Effector memory CD8-positive, alpha-beta T cell (primary cell): ENCODE measurements around the gene LRBA.

Source experiments
- ATAC-seq: fragments of 150-1000 bp; cut with Tn5 transposase; replicated peaks from 2 replicates; pipeline ENCODE4 v1.10.0; 2021; ENCODE audit warnings: mild to moderate bottlenecking, moderate library complexity
- DNase-seq, 3 experiments: peaks; one replicate each; pipeline ENCODE4 v3.0.0; 2021
- H3K27ac Mint-ChIP-seq, 2 donors: one replicate each; pipeline ENCODE4 v1.8.0; 2022; ENCODE audit warnings: mild to moderate bottlenecking in 2 of 2, mixed read lengths in 2 of 2, moderate library complexity in 2 of 2
- H3K27me3 Mint-ChIP-seq, 2 donors: one replicate each; pipeline ENCODE4 v1.8.0; 2022; ENCODE audit warnings: mixed read lengths in 2 of 2
- H3K36me3 Mint-ChIP-seq: one replicate; pipeline ENCODE4 v1.8.0; 2022; ENCODE audit warnings: mild to moderate bottlenecking, moderate library complexity, mixed read lengths; ENCODE audit not compliant: insufficient read depth
- H3K4me1 Mint-ChIP-seq, 2 donors: one replicate each; pipeline ENCODE4 v1.8.0; 2022; ENCODE audit warnings: low read depth in 2 of 2, mixed read lengths in 2 of 2
- H3K4me3 Mint-ChIP-seq, 2 donors: one replicate each; pipeline ENCODE4 v1.8.0; 2022; ENCODE audit warnings: mild to moderate bottlenecking in 2 of 2, mixed read lengths in 2 of 2, moderate library complexity in 2 of 2
- H3K9me3 Mint-ChIP-seq, 2 donors: one replicate each; pipeline ENCODE4 v1.8.0; 2022; ENCODE audit warnings: mixed read lengths in 2 of 2

Gene LRBA

DNA sequence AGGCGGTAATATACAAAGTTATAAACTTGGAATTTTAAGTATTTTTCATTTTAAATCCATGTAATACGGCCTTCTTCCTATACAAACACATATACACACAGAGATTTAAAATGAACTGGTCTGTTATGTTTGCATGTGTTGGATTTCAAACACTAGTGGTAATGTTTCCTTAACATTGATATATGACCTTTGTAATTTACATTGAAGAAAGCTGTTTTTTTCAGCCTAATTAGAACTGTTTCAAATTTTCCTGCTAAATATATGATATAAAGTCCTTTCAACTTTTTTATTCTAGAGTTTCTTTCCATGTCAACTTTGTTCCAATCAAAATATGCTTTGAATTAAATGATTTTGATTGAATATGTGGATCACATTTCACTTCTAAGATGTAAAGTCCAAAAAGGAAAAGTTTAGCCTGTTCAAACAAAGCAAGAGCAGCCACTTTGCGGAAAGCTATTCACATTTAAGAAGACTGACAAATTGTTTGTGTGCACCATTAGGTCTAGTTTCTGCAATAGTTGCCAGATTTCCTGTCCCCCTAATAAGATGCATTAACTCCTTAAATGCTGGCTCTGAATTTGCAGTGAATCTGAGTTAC lies 659.1 kb downstream of the LRBA start:
- ATAC-seq (no peak), DNase-seq (no peak)
- Mint-ChIP-seq H3K9me3 (no peaks in the 10 kb centered on the region), H3K27ac (no peak overlapping the region), H3K36me3 (no peaks in the 10 kb centered on the region), H3K4me3 (no peak overlapping the region), H3K27me3 (no peaks in the 10 kb centered on the region), H3K4me1 (peaks cover 2 to 4% of the 10 kb centered on the region in 2 donors)

DNA sequence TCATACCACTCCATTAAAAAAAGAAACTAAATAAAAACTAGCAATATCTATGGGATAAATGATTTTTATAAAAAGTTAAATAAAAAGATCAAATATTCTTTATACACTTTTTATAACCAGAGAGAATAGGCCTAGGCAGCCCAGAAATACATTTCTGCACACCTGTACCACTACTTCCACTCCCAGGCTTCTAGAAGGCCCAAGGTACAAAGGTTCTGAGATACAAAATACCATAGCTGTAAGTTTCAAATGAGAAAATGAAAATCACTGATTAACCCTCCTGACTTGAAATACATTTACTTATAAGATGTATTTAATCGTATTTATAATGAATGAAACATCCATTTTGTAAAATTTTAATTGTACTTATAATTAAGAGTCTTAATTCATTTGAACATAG lies 659.7 kb downstream of the LRBA start:
- Mint-ChIP-seq H3K36me3 (no peaks in the 10 kb centered on the region), H3K27ac (no peak overlapping the region), H3K27me3 (no peaks in the 10 kb centered on the region), H3K9me3 (no peaks in the 10 kb centered on the region), H3K4me1 (peaks cover 2 to 4% of the 10 kb centered on the region in 2 donors), H3K4me3 (no peak overlapping the region)
- ATAC-seq (no peak), DNase-seq (no peak)

DNA sequence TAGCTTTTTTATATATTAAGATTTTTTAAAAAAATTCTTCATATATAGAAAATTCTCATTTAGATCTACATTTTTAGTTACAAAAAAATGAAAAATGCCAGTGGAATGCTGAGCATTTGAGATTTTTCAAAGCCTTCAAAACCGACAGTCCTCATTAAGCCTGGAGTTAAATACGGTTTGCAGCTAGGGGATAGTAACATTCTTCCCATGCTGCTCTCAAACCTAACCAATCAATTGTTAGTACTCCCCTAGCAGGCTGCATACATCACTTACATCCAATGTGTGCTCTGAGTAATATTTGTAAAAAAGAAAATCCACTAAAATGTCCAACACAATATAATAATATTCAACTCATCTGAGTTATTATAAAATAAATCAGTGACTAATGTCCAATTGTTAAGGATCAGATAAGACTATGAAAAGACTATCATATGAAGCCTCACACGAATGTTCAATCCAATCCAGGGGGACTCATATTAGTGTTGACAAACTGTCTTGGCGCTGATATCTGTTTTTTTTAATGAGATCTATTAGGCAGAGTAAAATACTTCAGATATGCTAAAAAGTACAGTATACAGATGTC lies 660.8 kb downstream of the LRBA start:
- Mint-ChIP-seq H3K4me1 (peaks cover 2 to 3% of the 10 kb centered on the region in 2 donors), H3K27me3 (no peaks in the 10 kb centered on the region), H3K27ac (no peak overlapping the region), H3K9me3 (no peaks in the 10 kb centered on the region), H3K4me3 (no peak overlapping the region), H3K36me3 (peaks cover 3% of the 10 kb centered on the region)
- DNase-seq (no peak), ATAC-seq (no peak)

DNA sequence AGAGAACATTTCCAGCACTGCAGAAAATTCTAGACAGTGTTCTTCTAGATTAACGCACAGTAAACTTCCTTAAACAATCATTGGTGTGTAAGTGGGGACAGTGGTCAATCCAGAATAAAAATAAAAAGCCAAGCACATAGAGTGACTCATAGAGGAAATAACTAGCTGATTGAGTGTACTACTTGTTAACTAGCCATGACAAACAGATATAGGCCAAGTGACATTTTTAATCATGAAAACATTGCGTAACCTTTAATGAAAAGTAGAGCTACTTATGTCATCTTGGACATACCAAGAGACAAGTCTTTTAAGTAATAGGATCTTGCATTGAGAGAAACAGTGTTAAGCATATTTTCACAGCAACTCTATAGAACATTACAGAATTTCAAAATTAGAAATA lies 667.0 kb downstream of the LRBA start:
- Mint-ChIP-seq H3K4me3 (no peak overlapping the region), H3K4me1 (peaks cover 0 to 4% of the 10 kb centered on the region in 2 donors), H3K27me3 (no peaks in the 10 kb centered on the region), H3K9me3 (no peaks in the 10 kb centered on the region), H3K27ac (no peak overlapping the region), H3K36me3 (peaks cover 9% of the 10 kb centered on the region)
- ATAC-seq (no peak), DNase-seq (no peak)

DNA sequence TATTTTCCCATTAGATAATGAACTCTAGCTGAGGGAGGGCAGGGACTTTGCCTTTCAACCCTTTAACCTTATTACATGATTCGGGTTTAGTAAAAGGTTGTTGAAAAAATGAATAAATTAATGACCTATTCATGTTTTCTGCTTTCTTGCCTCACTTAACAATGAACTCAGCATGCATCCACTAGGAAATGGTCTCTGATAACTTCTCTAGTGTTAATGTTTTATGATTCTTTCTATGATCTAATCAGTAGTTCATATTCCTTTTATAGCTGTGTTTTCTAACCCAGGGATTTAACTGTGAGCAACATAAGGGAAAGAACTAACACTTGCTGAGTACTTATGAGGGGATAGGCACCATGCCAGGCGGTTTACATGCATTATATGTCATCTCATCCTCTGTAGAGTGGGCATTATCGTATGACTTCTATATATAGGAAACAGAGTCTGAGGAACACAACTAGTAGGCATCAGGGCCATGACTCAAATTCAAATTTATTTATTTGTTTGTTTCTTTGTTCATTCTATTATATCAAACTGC lies 669.8 kb downstream of the LRBA start:
- H3K27ac Mint-ChIP-seq = no peak overlapping the region
- H3K4me3 Mint-ChIP-seq = no peak overlapping the region
- no peaks in the 10 kb centered on the region for H3K27me3 Mint-ChIP-seq
- no peak for ATAC-seq
- peaks cover 0 to 9% of the 10 kb centered on the region in 2 donors for H3K4me1 Mint-ChIP-seq
- H3K36me3 Mint-ChIP-seq = peaks cover 13% of the 10 kb centered on the region
- H3K9me3 Mint-ChIP-seq = no peaks in the 10 kb centered on the region
- DNase-seq = no peak

DNA sequence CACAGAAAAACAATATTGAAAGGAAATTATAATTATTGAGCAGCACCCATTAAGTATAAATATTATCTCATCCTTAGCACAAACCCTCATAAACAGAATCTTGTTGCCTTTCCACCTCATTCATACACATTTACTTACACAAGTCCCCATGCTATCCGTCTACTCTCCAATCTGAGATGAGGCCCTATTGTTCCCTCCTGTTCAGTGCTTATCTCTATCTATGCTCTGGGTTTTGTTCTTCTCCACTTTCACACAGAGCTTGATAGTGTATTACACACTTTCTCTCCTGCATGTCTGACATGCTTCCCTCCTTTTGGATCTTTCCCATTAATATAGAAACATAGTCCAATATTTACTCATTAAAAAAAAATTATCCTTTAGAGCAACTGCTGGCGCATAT lies 671.3 kb downstream of the LRBA start:
- H3K36me3 Mint-ChIP-seq = peaks cover 8% of the 10 kb centered on the region
- no peaks in the 10 kb centered on the region for H3K9me3 Mint-ChIP-seq
- no peak overlapping the region for H3K4me3 Mint-ChIP-seq
- H3K27ac Mint-ChIP-seq = peak overlapping the region in 1 of 2 donors; percentile 4
- peaks cover 2 to 9% of the 10 kb centered on the region in 2 donors for H3K4me1 Mint-ChIP-seq
- ATAC-seq (no peak), DNase-seq (no peak)
- no peaks in the 10 kb centered on the region for H3K27me3 Mint-ChIP-seq

DNA sequence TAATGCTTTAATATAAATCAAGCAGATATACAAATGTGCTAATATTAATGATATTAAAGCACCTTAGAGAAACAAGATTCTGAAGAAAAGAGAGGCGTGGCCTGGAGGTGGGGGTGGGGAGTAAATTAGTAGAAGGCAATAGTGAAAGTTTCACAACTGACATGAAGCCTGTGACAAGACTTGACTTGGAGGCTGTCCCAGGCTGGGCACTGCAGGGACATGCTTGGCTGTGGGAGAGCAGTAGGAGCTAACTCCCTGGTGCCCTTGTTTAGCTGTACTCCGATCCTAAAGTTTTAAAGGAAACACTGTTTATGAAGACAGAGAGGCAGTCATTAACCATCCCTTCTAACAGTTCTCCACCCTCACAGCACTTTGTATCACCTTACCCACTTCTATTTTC lies 672.1 kb downstream of the LRBA start:
- H3K27me3 Mint-ChIP-seq = no peaks in the 10 kb centered on the region
- H3K27ac Mint-ChIP-seq = no peak overlapping the region
- H3K4me1 Mint-ChIP-seq = peaks cover 2 to 9% of the 10 kb centered on the region in 2 donors
- H3K9me3 Mint-ChIP-seq = no peaks in the 10 kb centered on the region
- DNase-seq (no peak), ATAC-seq (no peak)
- H3K36me3 Mint-ChIP-seq = peaks cover 8% of the 10 kb centered on the region
- no peak overlapping the region for H3K4me3 Mint-ChIP-seq

DNA sequence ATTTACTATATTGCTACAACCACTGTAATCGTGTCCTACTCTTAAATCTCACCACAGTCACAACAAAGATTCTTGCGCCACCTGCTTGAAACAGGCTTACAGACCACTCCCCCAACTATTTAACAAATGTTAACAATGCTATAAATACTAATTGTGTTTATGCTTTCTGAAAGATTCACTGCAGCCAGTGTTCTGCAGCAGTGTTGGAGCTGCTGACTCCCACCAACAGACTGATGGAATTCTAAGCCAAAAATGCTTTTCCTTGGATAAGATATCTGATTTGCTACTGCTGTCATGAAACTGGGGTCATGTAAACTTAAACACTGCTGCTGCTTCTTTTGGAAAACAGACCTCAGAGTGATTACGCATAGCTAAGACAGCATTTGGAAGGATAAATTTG lies 677.4 kb downstream of the LRBA start:
- no peaks in the 10 kb centered on the region for H3K27me3 Mint-ChIP-seq
- DNase-seq = no peak
- peaks cover 4% of the 10 kb centered on the region for H3K36me3 Mint-ChIP-seq
- H3K9me3 Mint-ChIP-seq = no peaks in the 10 kb centered on the region
- H3K4me3 Mint-ChIP-seq = no peak overlapping the region
- peaks cover 2 to 5% of the 10 kb centered on the region in 2 donors for H3K4me1 Mint-ChIP-seq
- ATAC-seq = no peak
- no peak overlapping the region for H3K27ac Mint-ChIP-seq

DNA sequence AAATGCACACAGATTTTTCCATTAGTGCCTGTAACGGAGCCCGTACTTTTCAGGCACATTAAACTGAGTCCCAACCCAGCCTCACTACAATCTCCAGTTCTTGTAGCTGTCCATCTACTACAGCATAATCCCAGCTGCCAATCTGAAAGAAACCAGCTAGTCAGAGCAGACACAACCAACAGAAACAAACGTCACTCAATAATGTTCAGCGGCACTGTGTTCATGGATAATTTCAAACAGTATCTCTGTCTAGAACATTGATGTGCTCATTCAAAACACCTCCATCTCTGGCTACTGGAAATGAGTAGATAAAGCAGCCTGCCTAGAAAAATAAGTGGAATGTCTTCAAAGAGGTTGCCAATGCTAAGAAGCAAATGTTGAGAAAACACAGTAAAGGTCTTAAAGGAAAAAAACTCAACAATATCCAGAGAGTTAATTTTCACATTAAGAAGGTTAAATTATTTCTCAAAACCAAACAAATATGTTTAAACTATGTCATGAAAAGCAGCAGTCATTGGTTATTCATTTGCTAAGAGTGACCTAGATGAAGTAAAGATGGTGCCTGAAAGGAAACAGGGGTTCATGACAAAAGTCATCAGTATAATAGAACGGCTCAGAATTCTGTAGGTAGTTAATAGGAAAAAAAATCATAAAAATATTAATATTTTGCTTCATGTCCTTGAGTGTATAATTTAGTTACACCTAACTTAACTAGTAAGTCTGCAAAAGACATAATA lies 678.2 kb downstream of the LRBA start:
- no peak overlapping the region for H3K27ac Mint-ChIP-seq
- H3K36me3 Mint-ChIP-seq = peaks cover 4% of the 10 kb centered on the region
- H3K4me3 Mint-ChIP-seq = no peak overlapping the region
- no peaks in the 10 kb centered on the region for H3K27me3 Mint-ChIP-seq
- DNase-seq (no peak), ATAC-seq (no peak)
- H3K9me3 Mint-ChIP-seq = no peaks in the 10 kb centered on the region
- H3K4me1 Mint-ChIP-seq = peaks cover 2 to 5% of the 10 kb centered on the region in 2 donors

DNA sequence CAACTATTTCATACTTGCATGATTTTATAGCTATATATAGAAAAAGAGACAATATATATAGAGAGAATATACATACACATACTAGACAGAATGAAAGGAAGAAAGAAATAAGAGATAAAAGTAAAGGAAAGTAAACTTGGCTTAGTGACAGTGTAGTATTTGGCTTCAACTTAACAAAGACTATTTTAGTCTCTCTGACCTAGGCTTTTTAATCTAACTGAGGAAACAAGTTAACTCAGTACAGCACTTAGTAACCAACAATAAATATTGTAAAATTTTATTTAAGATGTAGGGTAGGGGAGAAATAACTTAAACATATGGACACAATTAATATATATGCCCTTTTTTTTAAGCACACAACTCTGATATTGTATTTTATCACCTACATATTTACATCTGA lies 682.1 kb downstream of the LRBA start:
- H3K9me3 Mint-ChIP-seq = no peaks in the 10 kb centered on the region

DNA sequence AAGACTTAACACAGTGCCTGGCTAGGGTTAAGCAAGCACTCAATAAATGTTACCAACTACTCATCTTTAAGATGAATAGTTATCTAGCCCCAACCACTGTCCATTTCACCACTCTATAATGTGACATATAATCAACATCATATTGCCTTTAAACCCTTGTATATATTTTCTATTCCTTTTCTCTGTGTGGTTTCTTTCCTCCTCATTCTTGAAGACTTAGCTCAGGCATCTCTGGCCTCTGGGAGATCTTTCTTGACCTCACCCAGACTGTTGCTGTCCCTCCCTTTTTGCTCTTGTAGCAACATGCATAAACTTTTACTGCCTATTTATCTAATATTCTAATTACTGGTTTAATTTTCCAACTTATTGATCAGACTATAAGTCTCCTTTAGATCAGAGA lies 683.0 kb downstream of the LRBA start:
- DNase-seq (no peak), ATAC-seq (no peak)
- H3K36me3 Mint-ChIP-seq = no peaks in the 10 kb centered on the region
- peaks cover 0 to under 1% of the 10 kb centered on the region in 2 donors for H3K4me1 Mint-ChIP-seq
- no peak overlapping the region for H3K27ac Mint-ChIP-seq
- no peak overlapping the region for H3K4me3 Mint-ChIP-seq
- no peaks in the 10 kb centered on the region for H3K27me3 Mint-ChIP-seq
- no peaks in the 10 kb centered on the region for H3K9me3 Mint-ChIP-seq

More for the DNA sequence above, 682.1 kb downstream of the LRBA start:
- no peak overlapping the region for H3K27ac Mint-ChIP-seq
- no peak for DNase-seq
- H3K4me1 Mint-ChIP-seq = no peaks in the 10 kb centered on the region
- no peak for ATAC-seq
- H3K27me3 Mint-ChIP-seq = no peaks in the 10 kb centered on the region
- H3K36me3 Mint-ChIP-seq = no peaks in the 10 kb centered on the region
- no peak overlapping the region for H3K4me3 Mint-ChIP-seq

DNA sequence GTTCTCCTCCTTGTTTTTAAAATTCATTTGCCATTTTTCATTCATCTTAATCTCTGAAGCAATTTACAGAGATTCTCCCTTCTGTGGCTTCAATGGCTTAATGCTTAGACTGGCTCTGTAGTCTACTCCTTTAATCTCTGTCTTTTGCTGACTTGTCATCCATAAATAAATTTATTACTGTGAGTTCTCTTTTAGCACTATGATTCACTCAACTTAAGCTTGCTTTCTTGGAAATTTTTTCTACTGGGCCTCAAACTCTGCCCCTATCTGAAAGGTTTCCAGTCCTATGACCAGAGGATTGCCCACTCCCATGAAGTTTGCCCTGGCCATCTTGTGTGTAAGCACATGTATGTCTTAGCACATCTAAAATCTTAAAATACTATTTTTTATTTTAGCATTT lies 685.7 kb downstream of the LRBA start:
- no peaks in the 10 kb centered on the region for H3K36me3 Mint-ChIP-seq
- no peaks in the 10 kb centered on the region for H3K27me3 Mint-ChIP-seq
- peaks cover 3 to 10% of the 10 kb centered on the region in 2 donors for H3K4me1 Mint-ChIP-seq
- H3K4me3 Mint-ChIP-seq = no peak overlapping the region
- no peak for DNase-seq
- ATAC-seq = no peak
- H3K9me3 Mint-ChIP-seq = no peaks in the 10 kb centered on the region
- H3K27ac Mint-ChIP-seq = no peak overlapping the region

DNA sequence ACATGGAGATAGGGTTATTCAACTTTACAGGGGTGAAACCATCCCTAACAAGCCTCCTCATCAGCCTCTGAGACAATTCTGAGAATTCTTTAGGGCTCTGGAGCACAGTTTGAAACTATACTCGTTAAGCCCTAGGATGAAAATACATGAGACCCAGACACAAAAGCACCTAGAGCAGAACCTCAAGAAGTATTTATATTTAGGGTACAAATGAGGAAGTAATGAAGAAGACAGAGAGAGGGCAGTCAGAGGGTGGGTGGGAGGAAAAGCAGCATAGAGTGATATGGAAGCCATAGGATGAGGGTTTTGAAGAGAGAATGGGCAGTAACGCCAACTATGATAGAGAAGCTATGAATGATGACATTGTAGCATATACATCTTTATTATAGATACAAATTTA lies 686.6 kb downstream of the LRBA start:
- Mint-ChIP-seq H3K27ac (no peak overlapping the region), H3K4me1 (peaks cover 3 to 10% of the 10 kb centered on the region in 2 donors), H3K27me3 (no peaks in the 10 kb centered on the region), H3K36me3 (no peaks in the 10 kb centered on the region), H3K9me3 (no peaks in the 10 kb centered on the region), H3K4me3 (no peak overlapping the region)
- DNase-seq (no peak), ATAC-seq (no peak)

DNA sequence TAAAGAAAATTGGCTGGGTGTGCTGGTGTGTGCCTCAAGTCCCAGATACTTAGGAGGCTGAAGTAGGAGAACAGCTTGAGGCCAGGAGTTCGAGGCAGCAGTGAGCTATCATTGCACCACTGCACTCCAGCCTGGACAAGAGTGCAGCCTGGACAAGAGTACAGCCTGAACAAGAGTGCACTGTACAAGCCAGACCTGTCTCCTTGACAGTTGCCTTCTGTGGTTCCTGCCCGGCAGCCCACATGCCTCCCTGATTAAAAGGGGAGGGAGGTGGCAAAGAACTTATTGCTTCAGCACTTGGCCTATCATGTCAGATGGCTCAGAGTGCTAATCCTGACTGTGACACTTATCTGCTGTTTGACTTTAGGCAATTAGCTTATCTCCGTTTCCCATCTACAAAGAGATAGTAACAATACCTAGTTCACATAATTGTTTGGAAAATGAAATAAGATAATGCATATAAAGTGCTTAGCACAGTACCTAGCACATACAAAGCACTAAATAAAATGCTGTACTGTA lies 687.8 kb downstream of the LRBA start:
- no peak overlapping the region for H3K27ac Mint-ChIP-seq
- peaks cover 3 to 10% of the 10 kb centered on the region in 2 donors for H3K4me1 Mint-ChIP-seq
- no peaks in the 10 kb centered on the region for H3K27me3 Mint-ChIP-seq
- no peaks in the 10 kb centered on the region for H3K9me3 Mint-ChIP-seq
- DNase-seq (no peak), ATAC-seq (no peak)
- H3K36me3 Mint-ChIP-seq = no peaks in the 10 kb centered on the region
- no peak overlapping the region for H3K4me3 Mint-ChIP-seq
